GM12872 (cell line): ENCODE measurements around the gene ATXN10.

Experiments
- TF ChIP-seq, protein P1 (sequence below): IDR thresholded peaks from 3 replicates; pipeline ENCODE4 v1.5.1; 2011; ENCODE audit warnings: low read depth, mild to moderate bottlenecking, low read length, moderate library complexity; ENCODE audit not compliant: insufficient read depth

ATXN10 gene

GRCh38 chr22:45890351-45890635 is 218.7 kb downstream of the ATXN10 start:
- TF ChIP-seq, protein P1, sequence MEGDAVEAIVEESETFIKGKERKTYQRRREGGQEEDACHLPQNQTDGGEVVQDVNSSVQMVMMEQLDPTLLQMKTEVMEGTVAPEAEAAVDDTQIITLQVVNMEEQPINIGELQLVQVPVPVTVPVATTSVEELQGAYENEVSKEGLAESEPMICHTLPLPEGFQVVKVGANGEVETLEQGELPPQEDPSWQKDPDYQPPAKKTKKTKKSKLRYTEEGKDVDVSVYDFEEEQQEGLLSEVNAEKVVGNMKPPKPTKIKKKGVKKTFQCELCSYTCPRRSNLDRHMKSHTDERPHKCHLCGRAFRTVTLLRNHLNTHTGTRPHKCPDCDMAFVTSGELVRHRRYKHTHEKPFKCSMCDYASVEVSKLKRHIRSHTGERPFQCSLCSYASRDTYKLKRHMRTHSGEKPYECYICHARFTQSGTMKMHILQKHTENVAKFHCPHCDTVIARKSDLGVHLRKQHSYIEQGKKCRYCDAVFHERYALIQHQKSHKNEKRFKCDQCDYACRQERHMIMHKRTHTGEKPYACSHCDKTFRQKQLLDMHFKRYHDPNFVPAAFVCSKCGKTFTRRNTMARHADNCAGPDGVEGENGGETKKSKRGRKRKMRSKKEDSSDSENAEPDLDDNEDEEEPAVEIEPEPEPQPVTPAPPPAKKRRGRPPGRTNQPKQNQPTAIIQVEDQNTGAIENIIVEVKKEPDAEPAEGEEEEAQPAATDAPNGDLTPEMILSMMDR, result no peak

- TF ChIP-seq, protein P1, result no peak
Measured at GRCh38 chr22:45891021-45891421, 219.4 kb downstream of the ATXN10 start.

GRCh38 chr22:45891471-45891995 is 219.9 kb downstream of the ATXN10 start:
- TF ChIP-seq, protein P1, result no peak

DNA sequence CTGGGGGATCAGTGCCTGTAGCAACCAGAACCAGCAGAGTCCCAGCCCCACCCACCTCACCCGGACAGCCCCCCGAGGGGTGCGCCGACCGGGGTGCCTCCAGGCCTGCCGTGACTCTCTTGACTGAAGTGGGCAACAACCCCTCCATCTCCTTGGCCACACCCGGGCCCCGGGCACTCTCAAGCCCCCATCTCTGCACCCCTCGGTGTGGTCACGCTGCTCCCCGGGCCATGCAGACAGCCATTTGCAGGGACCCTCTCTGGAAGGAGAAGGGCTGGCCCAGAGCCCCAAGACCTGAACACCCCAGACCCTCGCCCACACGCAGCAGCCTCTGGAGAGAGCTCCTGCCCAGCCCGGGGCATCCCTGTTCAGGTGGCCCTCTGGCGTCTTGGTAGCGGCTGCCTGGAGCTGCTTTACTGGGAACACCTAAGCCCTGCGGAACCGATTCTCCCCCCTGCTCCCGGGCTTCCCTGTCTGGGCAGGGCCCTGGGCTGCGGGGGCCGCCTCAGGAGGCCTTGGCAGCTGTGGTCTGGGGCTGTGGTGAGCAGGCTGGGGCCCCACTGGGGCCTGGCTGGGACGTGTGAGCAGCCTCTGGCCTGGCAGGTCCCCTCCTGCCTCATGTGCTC is 220.5 kb downstream of the ATXN10 start:
- TF ChIP-seq, protein P1, result no peak

GRCh38 chr22:45892681-45893461 is 221.2 kb downstream of the ATXN10 start:
- TF ChIP-seq, protein P1, result no peak

DNA sequence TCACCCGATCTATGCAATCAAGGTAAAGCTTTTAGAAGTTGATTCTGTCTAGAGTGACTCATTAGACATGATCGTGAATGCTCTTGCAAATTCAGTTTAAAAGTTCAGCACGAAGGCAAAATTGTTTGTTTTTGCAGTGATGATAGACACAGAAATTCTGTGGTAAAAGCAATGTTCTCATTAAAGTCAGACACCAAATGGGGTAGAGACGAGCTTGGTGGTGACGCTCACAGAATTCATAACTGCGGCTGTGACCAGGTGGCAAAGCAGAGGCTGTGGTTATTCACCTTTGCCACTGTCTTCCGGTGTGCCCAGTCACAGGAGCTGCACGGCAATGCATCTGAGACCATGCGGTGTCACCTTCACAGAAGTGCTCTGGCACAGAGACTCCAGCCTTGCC is 221.9 kb downstream of the ATXN10 start:
- TF ChIP-seq, protein P1, result no peak
